Breast epithelium (tissue), 3 donors: Measurements from ENCODE around the gene DDO.

Experiments
- POLR2A ChIP-seq: fragments of 450-650 bp; IDR thresholded peaks from one replicate; pipeline ENCODE4 v1.6.1; 2016; ENCODE audit warnings: antibody characterized with exemption, mild to moderate bottlenecking, moderate library complexity
- POLR2AphosphoS5 ChIP-seq, 3 donors: sonication (generic); formaldehyde crosslinking; IDR thresholded peaks; one replicate each; pipeline ENCODE4 v1.6.1; 2017; ENCODE audit warnings: antibody characterized with exemption in 3 of 3

- no peak for TF ChIP-seq POLR2AphosphoS5 (IDR thresholded peaks at IDR 0.05)
- no peak for TF ChIP-seq POLR2A
These were observed 6.5 kb upstream of the DDO start for GRCh38 chr6:110421749-110422443.
